GM18507 (cell line): ENCODE measurements around the gene MSH2.

ENCODE experiments used
- DNase-seq: peaks from one replicate; pipeline ENCODE4 v3.0.0; 2011; ENCODE audit warnings: low read depth; ENCODE audit not compliant: insufficient read length; ENCODE audit errors: extremely low spot score
- FAIRE-seq: peaks from 2 replicates; lab custom pipeline; 2011; peaks lifted over from hg19 to GRCh38; lab: Jason Lieb, UNC

Gene MSH2

GRCh38 chr2:47520825-47521665, 118.1 kb downstream of the MSH2 start:
- DNase-seq, result peak; percentile 64
- FAIRE-seq, result peak; percentile 93

GRCh38 chr2:47521666-47522285, 118.8 kb downstream of the MSH2 start:
- FAIRE-seq, result no peak
- peak; percentile 15 for DNase-seq

GRCh38 chr2:47525167-47525566, 122.2 kb downstream of the MSH2 start:
- no peak for FAIRE-seq
- no peak for DNase-seq

- DNase-seq (no peak), FAIRE-seq (no peak)
Observed at GRCh38 chr2:47528455-47528854, 125.5 kb downstream of the MSH2 start.

GRCh38 chr2:47528874-47529273, 125.9 kb downstream of the MSH2 start:
- FAIRE-seq, result no peak
- DNase-seq, result no peak

- no peak for FAIRE-seq
- DNase-seq, result no peak
Observed at GRCh38 chr2:47530105-47530760, 127.3 kb downstream of the MSH2 start.

GRCh38 chr2:47531378-47532042, 128.6 kb downstream of the MSH2 start:
- DNase-seq (no peak), FAIRE-seq (no peak)
